Measurements from ENCODE around the gene SMIM33. TPM values are rescaled to one million over a fixed set of nuclear protein-coding genes. Genes with fewer than 3 reads are reported as not detected.
A peak's percentile ranks its signal among the peaks of the same experiment; 100 is the strongest.
"Not testable (repeated sequence)": the region's sequence is repeated elsewhere in the genome, so short reads cannot be mapped to it uniquely, and the experiment has no call there.

Gene SMIM33
- total RNA-seq, 4 donors from 2014 or later, result not detected

DNA sequence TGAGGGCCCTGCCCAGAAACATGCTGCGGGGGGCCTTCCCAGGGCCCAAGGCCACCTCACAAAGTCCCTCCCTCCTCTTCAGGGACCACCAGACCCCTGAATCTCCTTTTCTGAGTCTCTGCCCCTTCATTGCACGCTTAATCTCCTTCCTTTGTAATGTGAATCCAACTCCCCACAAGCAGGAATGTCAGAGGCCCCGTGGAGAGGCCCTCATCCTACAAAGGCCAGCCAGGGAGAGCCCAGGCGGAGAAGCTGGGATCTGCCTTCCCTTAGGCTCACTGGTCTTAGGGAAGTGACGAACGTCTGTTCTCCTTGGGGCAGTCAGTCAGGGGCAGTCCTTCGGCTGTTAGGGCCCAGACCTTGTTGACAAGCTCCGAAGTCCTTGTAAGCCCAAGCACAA lies 2.3 kb downstream of the SMIM33 start:
- 63 to 68% methylated on average over 7 to 8 of the region's 8 CpGs for WGBS, 2 donors
- TF ChIP-seq, protein P1, sequence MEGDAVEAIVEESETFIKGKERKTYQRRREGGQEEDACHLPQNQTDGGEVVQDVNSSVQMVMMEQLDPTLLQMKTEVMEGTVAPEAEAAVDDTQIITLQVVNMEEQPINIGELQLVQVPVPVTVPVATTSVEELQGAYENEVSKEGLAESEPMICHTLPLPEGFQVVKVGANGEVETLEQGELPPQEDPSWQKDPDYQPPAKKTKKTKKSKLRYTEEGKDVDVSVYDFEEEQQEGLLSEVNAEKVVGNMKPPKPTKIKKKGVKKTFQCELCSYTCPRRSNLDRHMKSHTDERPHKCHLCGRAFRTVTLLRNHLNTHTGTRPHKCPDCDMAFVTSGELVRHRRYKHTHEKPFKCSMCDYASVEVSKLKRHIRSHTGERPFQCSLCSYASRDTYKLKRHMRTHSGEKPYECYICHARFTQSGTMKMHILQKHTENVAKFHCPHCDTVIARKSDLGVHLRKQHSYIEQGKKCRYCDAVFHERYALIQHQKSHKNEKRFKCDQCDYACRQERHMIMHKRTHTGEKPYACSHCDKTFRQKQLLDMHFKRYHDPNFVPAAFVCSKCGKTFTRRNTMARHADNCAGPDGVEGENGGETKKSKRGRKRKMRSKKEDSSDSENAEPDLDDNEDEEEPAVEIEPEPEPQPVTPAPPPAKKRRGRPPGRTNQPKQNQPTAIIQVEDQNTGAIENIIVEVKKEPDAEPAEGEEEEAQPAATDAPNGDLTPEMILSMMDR (IDR thresholded peaks at IDR 0.05), result no peak
- TF ChIP-seq POLR2A (IDR thresholded peaks at IDR 0.05), result no peak
- no peak for TF ChIP-seq EP300 (IDR thresholded peaks at IDR 0.05)
- H3K27ac ChIP-seq, result peak overlapping the region in 3 of 4 donors; percentile 19 to 67 (median 67)

DNA sequence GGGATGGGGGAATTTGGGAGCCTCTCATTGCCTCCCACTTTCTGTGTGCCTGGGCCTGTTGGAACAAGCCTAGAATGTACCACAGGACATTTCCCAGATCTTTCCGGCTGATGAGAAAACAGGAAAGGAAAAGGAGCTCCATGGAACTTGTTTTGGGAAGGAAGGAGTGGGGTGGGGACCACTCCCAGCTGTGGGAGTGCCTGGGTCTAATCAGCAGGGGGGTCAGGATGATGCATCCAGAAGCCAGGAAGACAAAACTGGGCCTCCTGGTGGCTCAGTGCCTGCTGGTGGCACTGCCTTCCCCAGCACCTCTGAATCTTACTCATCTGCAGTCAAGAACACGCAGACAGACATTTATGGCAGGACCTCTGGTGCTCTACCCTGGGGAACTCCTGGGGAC lies 2.8 kb downstream of the SMIM33 start:
- TF ChIP-seq, protein P1 (IDR thresholded peaks at IDR 0.05), result no peak
- TF ChIP-seq EP300 (IDR thresholded peaks at IDR 0.05), result peak in 1 of 2 donors; percentile 20
- TF ChIP-seq POLR2A (IDR thresholded peaks at IDR 0.05), result no peak
- no peaks in the 10 kb centered on the region for H3K27me3 ChIP-seq
- no peak for DNase-seq (ENCODE audit: low spot score in 2 of 2)
- H3K27ac ChIP-seq, result peak overlapping the region in 3 of 4 donors; percentile 19 to 67 (median 67)
- H3K4me1 ChIP-seq, result peaks cover 0 to 25% (median 13%) of the 10 kb centered on the region in 4 donors
- 63 to 76% methylated on average over 1 to 2 of the region's 2 CpGs for WGBS, 2 donors
- H3K9me3 ChIP-seq, result no peaks in the 10 kb centered on the region
- no peak overlapping the region for H3K4me3 ChIP-seq
- peaks cover 0 to 36% (median 0%) of the 10 kb centered on the region in 3 donors for H3K36me3 ChIP-seq

More for the DNA sequence above, 2.3 kb downstream of the SMIM33 start:
- Histone ChIP-seq H3K36me3 (peaks cover 0 to 31% (median 0%) of the 10 kb centered on the region in 3 donors), H3K4me3 (no peak overlapping the region), H3K9me3 (no peaks in the 10 kb centered on the region), H3K27me3 (no peaks in the 10 kb centered on the region), H3K4me1 (peaks cover 0 to 24% (median 13%) of the 10 kb centered on the region in 4 donors)
- DNase-seq (ENCODE audit: low spot score in 2 of 2), result no peak

DNA sequence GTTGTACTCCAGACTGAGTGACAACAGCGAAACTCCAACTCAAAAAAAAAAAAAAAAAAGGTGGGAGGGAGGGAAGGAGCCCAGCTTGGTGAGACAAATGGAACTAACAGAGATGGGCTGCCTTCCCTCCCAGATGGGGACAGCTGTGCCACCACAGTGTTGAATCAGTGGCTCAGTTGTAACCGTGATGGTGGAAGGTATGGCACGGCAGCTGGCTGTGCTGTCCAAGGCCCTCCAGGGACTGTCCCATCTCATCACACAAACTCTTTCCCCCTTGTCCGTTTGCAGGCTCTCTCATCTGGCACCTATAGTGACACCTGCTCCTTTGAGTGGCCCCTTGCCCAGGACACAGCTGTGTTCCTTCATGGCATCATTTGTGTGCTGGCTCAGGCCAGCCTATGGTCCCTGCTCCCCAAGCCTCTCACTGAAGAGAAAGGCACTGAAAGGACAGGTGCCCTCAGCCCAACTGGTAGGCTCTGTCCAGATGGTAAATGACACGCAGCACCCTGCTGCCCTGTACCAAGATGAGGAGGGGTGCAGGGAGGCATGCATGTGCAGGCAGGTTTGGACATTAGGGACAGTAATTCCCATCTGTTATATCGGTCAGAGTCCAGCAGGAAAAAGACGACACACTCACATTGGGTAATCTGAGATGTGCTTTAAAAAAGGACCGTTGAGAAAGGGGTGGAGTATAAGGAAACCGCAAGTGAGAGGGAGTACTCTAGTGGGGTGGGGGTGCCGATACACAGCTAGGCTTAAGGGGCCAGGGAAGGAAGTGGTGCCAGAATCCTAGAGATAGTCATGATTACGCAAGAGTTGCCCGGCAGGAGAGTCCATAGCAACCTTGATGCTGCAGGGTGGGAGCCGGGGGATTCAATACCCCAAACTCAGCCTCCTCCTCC lies 4.3 kb downstream of the SMIM33 start:
- DNase-seq (ENCODE audit: low spot score in 2 of 2), result peak in 1 of 2 donors; percentile 58
- Histone ChIP-seq H3K4me3 (no peak overlapping the region), H3K9me3 (no peaks in the 10 kb centered on the region), H3K27ac (peak overlapping the region in 2 of 4 donors; percentile 3 to 7), H3K27me3 (no peaks in the 10 kb centered on the region), H3K4me1 (peaks cover 0 to 39% (median 13%) of the 10 kb centered on the region in 4 donors), H3K36me3 (peaks cover 0 to 43% (median 0%) of the 10 kb centered on the region in 3 donors)
- 51 to 56% methylated on average over 13 of the region's 13 CpGs for WGBS, 2 donors
- TF ChIP-seq, protein P1 (IDR thresholded peaks at IDR 0.05), result no peak
- no peak for TF ChIP-seq POLR2A (IDR thresholded peaks at IDR 0.05)
- TF ChIP-seq EP300 (IDR thresholded peaks at IDR 0.05), result peak in 1 of 2 donors; percentile 36

DNA sequence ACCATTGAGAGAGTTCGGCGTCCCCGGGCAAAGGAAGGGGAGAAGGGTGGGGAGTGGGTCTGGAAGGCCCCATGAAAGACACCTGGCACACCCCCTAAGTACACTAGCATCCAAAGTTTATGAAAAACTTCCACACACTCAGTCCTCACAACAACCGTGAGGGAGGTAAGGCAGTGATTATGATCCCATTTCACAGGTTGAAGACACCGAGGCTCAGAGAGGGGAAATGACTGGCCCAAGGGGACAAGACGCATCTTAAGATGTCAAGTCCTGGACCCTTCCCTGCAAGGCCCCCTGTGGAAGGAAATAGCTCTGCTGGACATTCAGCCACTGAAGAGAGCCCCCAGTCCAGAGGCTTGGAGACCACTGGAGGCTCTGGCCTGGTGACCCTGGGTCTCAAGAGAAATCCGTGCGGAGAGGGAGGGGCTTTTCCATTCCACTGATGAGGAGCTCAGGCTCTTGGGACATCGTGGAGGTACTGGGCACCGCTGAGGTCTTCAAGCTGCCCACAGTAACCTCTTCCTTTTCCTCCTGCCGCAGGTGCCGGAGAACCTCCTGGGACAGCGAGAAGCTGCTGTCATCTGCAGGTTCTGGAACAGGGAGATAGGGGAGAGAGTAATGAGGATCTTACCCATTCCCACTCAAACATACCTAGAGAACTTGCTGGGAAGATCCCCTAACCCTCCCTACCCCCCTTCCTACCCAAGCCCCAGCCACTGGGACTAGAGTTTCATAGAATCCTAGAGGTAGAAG lies 5.2 kb downstream of the SMIM33 start:
- TF ChIP-seq EP300 (IDR thresholded peaks at IDR 0.05) (no peak), POLR2A (IDR thresholded peaks at IDR 0.05) (no peak)
- TF ChIP-seq, protein P1 (IDR thresholded peaks at IDR 0.05), result no peak
- peaks cover 0 to 48% (median 15%) of the 10 kb centered on the region in 4 donors for H3K4me1 ChIP-seq
- WGBS, 2 donors, result 76 to 85% methylated on average over 13 of the region's 13 CpGs
- DNase-seq (ENCODE audit: low spot score in 2 of 2), result no peak
- H3K27me3 ChIP-seq, result no peaks in the 10 kb centered on the region
- H3K27ac ChIP-seq, result peak overlapping the region in 1 of 4 donors; percentile 7
- no peak overlapping the region for H3K4me3 ChIP-seq
- no peaks in the 10 kb centered on the region for H3K9me3 ChIP-seq
- H3K36me3 ChIP-seq, result peaks cover 0 to 43% (median 0%) of the 10 kb centered on the region in 3 donors

DNA sequence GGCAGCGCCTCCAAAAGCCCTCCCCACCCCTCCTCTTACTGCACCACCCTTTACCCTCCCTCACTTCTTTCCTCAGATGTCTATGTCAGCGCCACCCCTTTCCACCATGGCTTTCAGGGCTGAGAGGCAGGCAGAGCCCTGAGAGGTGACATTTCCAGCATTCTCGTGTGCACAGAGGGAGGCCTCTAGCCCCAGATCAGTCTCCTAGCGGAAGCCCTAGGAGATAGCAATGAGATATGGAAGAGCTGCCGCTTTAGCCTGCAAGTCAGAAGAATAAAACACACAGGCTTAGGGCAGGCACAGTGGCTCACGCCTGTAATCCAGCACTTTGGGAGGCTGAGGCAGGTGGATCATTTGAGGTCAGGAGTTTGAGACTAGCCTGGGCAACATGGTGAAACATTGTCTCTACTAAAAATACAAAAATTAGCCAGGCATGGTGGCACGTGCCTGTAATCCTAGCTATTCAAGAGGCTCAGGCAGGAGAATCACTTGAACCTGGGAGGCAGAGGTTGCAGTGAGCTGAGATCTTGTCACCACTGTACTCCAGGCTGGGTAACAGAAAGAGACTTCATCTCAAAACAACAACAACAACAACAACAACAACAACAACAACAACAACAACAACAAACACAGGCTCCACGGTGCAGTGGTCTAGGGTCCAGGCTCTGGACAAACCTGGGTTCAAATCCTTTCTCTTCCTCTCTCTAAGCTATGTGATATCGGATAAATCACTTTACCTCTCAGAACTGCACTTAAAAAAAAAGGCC lies 8.0 kb downstream of the SMIM33 start:
- not testable (repeated sequence) for H3K27me3 ChIP-seq; H3K4me3 ChIP-seq; DNase-seq (ENCODE audit: low spot score in 2 of 2); H3K9me3 ChIP-seq
- WGBS, 2 donors, result 76 to 83% methylated on average over 9 of the region's 9 CpGs
- H3K4me1 ChIP-seq, result peaks cover 0 to 66% (median 19%) of the 10 kb centered on the region in 4 donors
- peak overlapping the region in 1 of 4 donors; percentile 36 for H3K27ac ChIP-seq
- H3K36me3 ChIP-seq, result peaks cover 0 to 43% (median 0%) of the 10 kb centered on the region in 3 donors

DNA sequence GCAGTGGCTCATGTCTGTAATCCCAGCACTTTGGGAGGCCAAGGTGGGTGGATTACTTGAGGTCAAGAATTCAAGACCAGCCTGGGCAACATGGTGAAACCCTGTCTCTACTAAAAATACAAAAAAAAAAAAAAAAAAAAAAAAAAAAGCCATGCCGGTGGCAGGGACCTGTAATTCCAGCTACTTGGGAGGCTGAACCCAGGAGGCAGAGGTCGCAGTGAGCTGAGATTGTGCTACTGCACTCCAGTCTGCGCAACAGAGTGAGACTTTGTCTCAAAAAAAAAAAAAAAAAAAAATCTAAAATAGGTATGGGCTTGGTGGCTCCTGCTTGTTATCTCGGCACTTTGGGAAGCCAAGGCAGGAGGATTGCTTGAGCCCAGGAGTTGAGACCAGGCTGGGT lies 8.9 kb downstream of the SMIM33 start:
- not testable (repeated sequence) for H3K27ac ChIP-seq
- 94 to 98% methylated on average over 4 of the region's 4 CpGs for WGBS, 2 donors
- peaks cover 0 to 43% (median 0%) of the 10 kb centered on the region in 3 donors for H3K36me3 ChIP-seq

More for the DNA sequence above, 8.9 kb downstream of the SMIM33 start:
- H3K4me1 ChIP-seq, result peaks cover 0 to 62% (median 14%) of the 10 kb centered on the region in 4 donors
- not testable (repeated sequence) for H3K27me3 ChIP-seq; H3K9me3 ChIP-seq; DNase-seq (ENCODE audit: low spot score in 2 of 2); H3K4me3 ChIP-seq
